GM23338 (cell line): ENCODE data around the gene TEDC2.

ENCODE experiments used
- CTCF ChIP-seq, 2 experiments: fragments of 200-600 bp in 1 of 2; sonication (generic) in 1 of 2; conservative IDR thresholded peaks; 2 replicates each; pipeline versions ENCODE4 v1.5.1 to v1.6.1; 2016 to 2017; ENCODE audit warnings: antibody characterized with exemption in 2 of 2, low read depth in 2 of 2, mild to moderate bottlenecking in 2 of 2, moderate library complexity in 1 of 2
- EZH2 ChIP-seq: fragments of 200-600 bp; sonication (generic); IDR thresholded peaks from one replicate; pipeline ENCODE4 v1.8.0; 2017; ENCODE audit warnings: antibody characterized with exemption, mild to moderate bottlenecking, low read depth; ENCODE audit not compliant: unreplicated experiment
- ZNF114 ChIP-seq: fragments of 250-450 bp; sonication (Bioruptor Pico); IDR thresholded peaks from 2 replicates; pipeline ENCODE4 v1.5.0; 2020; ENCODE audit warnings: mild to moderate bottlenecking, moderate library complexity

GRCh38 chr16:2449118-2449517 is 10.8 kb upstream of the TEDC2 start:
- TF ChIP-seq ZNF114 (CRISPR knock-in tag) (no peak), CTCF (conservative IDR thresholded peaks at IDR 0.05; ENCODE audit: low read depth in 2 of 2) (no peak), EZH2 (no peak)
